Stimulated activated CD8-positive, alpha-beta memory T cell treated with anti-CD3 and anti-CD28 coated beads, Interleukin-12 subunit alpha, Interleukin-12 subunit beta, amount 100 ng/mL, for 24 hours (primary cell): Measurements from ENCODE around the gene VAC14.
"Not testable (repeated sequence)": the region's sequence is repeated elsewhere in the genome, so short reads cannot be mapped to it uniquely, and the experiment has no call there.

Experiments
- DNase-seq: peaks from one replicate; pipeline ENCODE4 v3.0.0-alpha.2; 2020; ENCODE audit errors: extremely low read depth

VAC14 gene

GRCh38 chr16:70681382-70682238 lies 119.3 kb downstream of the VAC14 start:
- DNase-seq, result no peak

GRCh38 chr16:70680495-70681381 lies 120.2 kb downstream of the VAC14 start:
- DNase-seq, result no peak

- DNase-seq, result no peak
Observed at GRCh38 chr16:70679671-70680494, 121.1 kb downstream of the VAC14 start.

- DNase-seq, result no peak
Observed at GRCh38 chr16:70678898-70679670, 121.9 kb downstream of the VAC14 start.

- no peak for DNase-seq
Observed at GRCh38 chr16:70678121-70678897, 122.6 kb downstream of the VAC14 start.

- DNase-seq, result no peak
Observed at GRCh38 chr16:70677499-70678120, 123.3 kb downstream of the VAC14 start.

- DNase-seq, result no peak
Observed at GRCh38 chr16:70676675-70677498, 124.1 kb downstream of the VAC14 start.

GRCh38 chr16:70675851-70676513 lies 125.0 kb downstream of the VAC14 start:
- no peak for DNase-seq

GRCh38 chr16:70674221-70675014 lies 126.5 kb downstream of the VAC14 start:
- no peak for DNase-seq

- not testable (repeated sequence) for DNase-seq
Observed at GRCh38 chr16:70670938-70671337, 130.0 kb downstream of the VAC14 start.

GRCh38 chr16:70670175-70670574 lies 130.8 kb downstream of the VAC14 start:
- DNase-seq, result no peak

GRCh38 chr16:70665806-70666735 lies 134.9 kb downstream of the VAC14 start:
- DNase-seq, result no peak

- DNase-seq, result no peak
Observed at GRCh38 chr16:70665113-70665694, 135.8 kb downstream of the VAC14 start.

GRCh38 chr16:70664325-70665112 lies 136.4 kb downstream of the VAC14 start:
- DNase-seq, result no peak
